Measurements from ENCODE around the gene DSCAM. TPM values are rescaled to one million over a fixed set of nuclear protein-coding genes. Genes with fewer than 3 reads are reported as not detected.
A peak's percentile ranks its signal among the peaks of the same experiment; 100 is the strongest.

DSCAM gene
- total RNA-seq, 1 donor: not detected

- no peak for DNase-seq (ENCODE audit: low read depth)
- TF ChIP-seq CTCF (IDR thresholded peaks at IDR 0.05; ENCODE audit: insufficient read depth, low read depth, low read length): peak; percentile 20
- no peak overlapping the region for H3K4me3 ChIP-seq (ENCODE audit: low read depth, low read length)
Observed at GRCh38 chr21:40512590-40512989, 334.4 kb downstream of the DSCAM start.

- H3K4me3 ChIP-seq (ENCODE audit: low read depth, low read length): no peak overlapping the region
- DNase-seq (ENCODE audit: low read depth): no peak
- TF ChIP-seq CTCF (IDR thresholded peaks at IDR 0.05; ENCODE audit: insufficient read depth, low read depth, low read length): no peak
Observed at GRCh38 chr21:40507978-40508377, 339.0 kb downstream of the DSCAM start.

GRCh38 chr21:40505681-40506080, 341.3 kb downstream of the DSCAM start:
- no peak overlapping the region for H3K4me3 ChIP-seq (ENCODE audit: low read depth, low read length)
- no peak for DNase-seq (ENCODE audit: low read depth)
- no peak for TF ChIP-seq CTCF (IDR thresholded peaks at IDR 0.05; ENCODE audit: insufficient read depth, low read depth, low read length)

GRCh38 chr21:40505244-40505643, 341.7 kb downstream of the DSCAM start:
- no peak for TF ChIP-seq CTCF (IDR thresholded peaks at IDR 0.05; ENCODE audit: insufficient read depth, low read depth, low read length)
- no peak for DNase-seq (ENCODE audit: low read depth)
- H3K4me3 ChIP-seq (ENCODE audit: low read depth, low read length): no peak overlapping the region

GRCh38 chr21:40504825-40505224, 342.1 kb downstream of the DSCAM start:
- H3K4me3 ChIP-seq (ENCODE audit: low read depth, low read length): no peak overlapping the region
- no peak for DNase-seq (ENCODE audit: low read depth)

GRCh38 chr21:40496116-40496515, 350.8 kb downstream of the DSCAM start:
- DNase-seq (ENCODE audit: low read depth): no peak
- no peak for TF ChIP-seq CTCF (IDR thresholded peaks at IDR 0.05; ENCODE audit: insufficient read depth, low read depth, low read length)
- no peak overlapping the region for H3K4me3 ChIP-seq (ENCODE audit: low read depth, low read length)

More at GRCh38 chr21:40504825-40505224, 342.1 kb downstream of the DSCAM start:
- no peak for TF ChIP-seq CTCF (IDR thresholded peaks at IDR 0.05; ENCODE audit: insufficient read depth, low read depth, low read length)

- H3K4me3 ChIP-seq (ENCODE audit: low read depth, low read length): no peak overlapping the region
- no peak for DNase-seq (ENCODE audit: low read depth)
- TF ChIP-seq CTCF (IDR thresholded peaks at IDR 0.05; ENCODE audit: insufficient read depth, low read depth, low read length): no peak
Observed at GRCh38 chr21:40490408-40490807, 356.6 kb downstream of the DSCAM start.
